ELF-1 (cell line): Measurements from ENCODE around the gene NEAT1.
A peak's percentile ranks its signal among the peaks of the same experiment; 100 is the strongest.

Source experiments
- DNase-seq: peaks from one replicate; pipeline ENCODE4 v3.0.0-alpha.2; 2016; ENCODE audit warnings: low read depth, low spot score

NEAT1 gene

GRCh38 chr11:65421794-65422632 lies 585 bp upstream of the NEAT1 start:
- peak; percentile 96 for DNase-seq

GRCh38 chr11:65423516-65424204 lies 1.1 kb downstream of the NEAT1 start:
- DNase-seq: peak; percentile 29

GRCh38 chr11:65424205-65425104 lies 1.9 kb downstream of the NEAT1 start:
- peak; percentile 36 for DNase-seq

GRCh38 chr11:65425105-65425970 lies 2.7 kb downstream of the NEAT1 start:
- peak; percentile 68 for DNase-seq

DNA sequence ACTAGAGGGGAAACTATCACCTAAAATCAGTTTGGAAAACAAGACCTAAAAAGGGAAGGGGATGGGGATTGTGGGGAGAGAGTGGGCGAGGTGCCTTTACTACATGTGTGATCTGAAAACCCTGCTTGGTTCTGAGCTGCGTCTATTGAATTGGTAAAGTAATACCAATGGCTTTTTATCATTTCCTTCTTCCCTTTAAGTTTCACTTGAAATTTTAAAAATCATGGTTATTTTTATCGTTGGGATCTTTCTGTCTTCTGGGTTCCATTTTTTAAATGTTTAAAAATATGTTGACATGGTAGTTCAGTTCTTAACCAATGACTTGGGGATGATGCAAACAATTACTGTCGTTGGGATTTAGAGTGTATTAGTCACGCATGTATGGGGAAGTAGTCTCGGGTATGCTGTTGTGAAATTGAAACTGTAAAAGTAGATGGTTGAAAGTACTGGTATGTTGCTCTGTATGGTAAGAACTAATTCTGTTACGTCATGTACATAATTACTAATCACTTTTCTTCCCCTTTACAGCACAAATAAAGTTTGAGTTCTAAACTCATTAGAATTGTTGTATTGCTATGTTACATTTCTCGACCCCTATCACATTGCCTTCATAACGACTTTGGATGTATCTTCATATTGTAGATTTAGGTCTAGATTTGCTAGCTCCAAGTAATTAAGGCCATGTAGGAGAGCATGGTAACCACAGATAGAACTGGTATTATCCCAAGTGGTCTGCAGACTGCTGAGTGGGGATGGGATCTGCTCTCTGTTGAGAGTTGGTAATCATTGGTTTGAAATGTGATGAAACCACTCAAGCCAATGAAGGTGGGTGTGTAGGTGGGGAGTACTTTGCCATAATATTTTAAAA lies 3.6 kb downstream of the NEAT1 start:
- no peak for DNase-seq

DNA sequence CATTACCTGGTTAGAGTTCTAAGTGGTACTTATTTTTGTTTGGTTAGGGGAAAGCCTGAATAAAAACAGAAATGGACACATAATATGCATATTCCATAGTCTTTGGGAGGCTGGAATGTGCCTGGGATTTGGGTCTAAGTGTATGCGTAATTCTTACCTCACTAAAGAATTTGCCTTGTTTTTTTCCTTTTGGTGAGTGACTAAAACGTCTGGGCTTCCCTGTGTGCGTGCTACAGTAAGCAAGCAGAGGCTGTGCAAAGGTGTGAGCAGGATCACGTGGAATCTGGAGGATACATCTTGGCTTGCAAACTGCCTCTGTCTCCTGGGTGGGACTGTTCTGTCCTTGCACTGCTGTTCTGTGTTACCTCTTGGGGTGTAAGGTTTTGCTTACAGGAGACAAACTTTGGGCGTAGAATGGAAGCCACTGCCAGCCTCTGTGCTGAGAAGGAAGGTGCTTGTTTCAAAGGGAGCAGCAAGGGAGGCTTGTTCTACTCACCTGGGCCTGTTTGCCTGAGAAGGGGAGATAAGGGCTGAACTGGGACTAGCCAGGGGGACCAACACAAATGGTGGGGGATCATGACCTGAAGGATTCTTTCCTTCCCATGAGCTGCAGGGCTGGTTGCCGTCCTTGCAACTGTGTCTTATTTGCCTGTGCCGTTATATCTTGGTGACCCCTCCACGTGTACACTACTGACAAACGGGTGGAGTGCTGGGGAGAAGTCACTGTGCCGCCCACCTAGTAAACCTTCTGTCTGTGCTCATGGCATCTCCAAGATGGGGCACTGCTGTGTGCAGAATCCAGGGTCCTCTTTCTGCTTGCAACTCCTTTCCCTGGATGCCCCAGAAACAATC lies 4.5 kb downstream of the NEAT1 start:
- peak; percentile 70 for DNase-seq

GRCh38 chr11:65427691-65428577 lies 5.3 kb downstream of the NEAT1 start:
- DNase-seq: peak; percentile 63

DNA sequence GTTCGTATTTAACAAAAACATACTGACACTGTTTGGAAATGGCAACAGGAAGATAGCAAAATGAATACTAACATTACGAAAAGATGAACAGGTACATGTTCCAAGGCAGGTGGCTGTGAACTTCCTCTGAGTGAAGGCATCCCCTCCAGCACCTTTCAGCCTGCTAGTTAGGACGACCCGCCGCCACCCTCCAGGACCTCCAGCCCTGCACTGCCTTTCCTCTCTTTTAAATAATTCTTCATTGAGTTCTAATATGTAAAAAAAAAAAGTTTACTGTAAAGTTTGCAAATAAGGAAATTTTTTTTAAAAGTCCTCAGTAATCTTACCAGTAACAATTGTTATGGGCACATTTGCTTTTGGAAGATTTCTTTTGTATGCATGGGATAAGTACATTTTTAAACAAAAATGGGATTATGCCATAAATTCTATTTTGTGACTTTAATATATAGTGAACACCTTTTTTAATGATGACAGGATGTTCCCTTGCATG lies 6.0 kb downstream of the NEAT1 start:
- DNase-seq: peak; percentile 56

DNA sequence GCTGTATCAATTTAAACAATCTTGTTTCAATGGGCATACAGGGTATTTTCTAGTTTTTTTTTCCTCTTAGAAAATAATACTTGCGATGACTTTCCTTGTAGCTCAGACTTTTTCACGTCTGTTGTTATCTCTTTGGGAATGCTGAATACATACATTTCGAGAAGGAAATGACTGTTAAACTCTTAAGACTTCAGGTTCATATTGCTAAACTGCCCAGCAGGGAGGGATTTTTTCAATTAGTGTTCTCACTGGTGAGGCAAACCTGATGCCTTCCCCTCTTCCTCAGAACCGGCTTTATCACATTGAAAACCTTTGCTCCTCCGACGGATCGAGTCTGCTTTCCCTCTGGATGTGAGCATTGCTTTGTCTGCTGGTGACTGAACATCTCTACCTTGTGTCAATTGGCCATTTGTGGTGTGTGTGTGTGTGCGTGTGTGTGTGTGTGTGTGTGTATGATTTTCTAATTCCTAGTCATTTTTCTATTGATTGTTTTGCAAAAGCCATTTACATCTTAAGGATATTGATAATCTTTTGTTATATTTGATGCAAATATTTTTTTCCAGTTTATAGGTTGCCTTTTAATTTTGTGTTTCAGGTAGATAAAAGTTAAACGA lies 6.6 kb downstream of the NEAT1 start:
- peak; percentile 60 for DNase-seq

DNA sequence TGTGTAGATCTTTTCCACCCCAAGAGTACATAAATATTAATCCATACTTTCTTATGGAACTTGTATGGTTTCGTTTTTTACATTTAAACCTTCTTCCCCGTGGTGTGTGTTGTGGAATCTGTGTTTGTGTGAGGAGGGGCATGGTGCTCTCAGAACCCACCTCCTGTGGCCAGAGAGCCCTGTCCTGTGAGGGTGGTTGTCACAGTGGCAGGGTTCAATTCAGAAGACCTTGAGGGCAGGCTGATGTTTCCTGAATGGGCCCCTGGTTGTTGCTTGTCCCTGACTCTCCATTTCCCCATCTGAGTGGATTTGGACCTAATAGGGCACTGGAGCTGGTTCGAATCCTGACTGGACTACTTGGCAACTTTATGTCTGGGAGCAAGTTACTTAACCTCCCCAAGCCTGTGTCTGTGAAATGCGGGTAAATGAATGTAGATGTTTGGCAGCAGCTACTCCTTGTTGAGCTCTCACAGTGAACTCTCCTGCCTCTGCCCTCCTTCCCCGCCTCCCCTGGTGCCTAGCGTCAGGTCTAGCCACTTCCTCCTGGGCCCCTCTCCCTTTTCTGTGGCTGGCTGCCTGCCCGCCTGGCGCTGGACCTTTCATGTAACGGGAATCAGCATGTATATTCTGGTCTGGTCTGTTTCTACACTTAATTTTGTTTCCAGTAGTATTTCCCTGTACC lies 7.3 kb downstream of the NEAT1 start:
- peak; percentile 53 for DNase-seq

DNA sequence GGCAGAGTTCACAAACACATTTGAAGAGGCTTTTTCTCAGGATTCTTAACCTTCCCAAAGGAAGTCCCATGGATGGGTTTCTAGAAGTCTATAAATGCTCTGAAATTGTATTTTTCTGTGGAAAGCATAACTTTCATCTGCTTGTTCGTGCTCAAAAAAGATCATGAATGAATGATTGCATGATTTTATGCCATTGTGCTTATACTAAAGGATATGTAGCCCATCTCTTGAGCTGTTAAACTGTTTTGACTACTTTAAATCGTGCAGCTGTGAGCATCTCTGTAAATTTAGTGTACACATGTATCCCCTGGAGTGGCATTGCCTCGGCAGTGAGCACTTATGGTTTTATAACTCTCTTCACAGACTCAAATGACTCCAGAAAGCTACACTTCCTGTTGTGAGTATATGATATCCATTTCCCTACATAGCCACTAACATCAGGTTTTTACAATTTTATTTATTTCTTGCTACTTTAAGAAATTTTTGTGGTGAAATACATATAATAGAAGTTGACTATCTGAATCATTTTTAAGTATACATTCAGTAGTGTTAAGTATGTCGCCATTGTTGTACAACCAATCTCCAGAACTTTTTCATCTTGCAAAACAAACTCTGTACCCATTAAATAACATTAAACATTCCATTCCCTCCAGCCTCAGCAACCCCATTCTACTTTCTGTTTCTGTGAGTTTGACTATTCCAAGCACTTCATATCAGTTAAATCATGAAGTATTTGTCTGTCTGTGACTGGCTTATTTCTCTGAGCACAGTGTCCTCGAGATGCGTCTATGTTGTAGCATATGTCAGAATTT lies 8.0 kb downstream of the NEAT1 start:
- no peak for DNase-seq

DNA sequence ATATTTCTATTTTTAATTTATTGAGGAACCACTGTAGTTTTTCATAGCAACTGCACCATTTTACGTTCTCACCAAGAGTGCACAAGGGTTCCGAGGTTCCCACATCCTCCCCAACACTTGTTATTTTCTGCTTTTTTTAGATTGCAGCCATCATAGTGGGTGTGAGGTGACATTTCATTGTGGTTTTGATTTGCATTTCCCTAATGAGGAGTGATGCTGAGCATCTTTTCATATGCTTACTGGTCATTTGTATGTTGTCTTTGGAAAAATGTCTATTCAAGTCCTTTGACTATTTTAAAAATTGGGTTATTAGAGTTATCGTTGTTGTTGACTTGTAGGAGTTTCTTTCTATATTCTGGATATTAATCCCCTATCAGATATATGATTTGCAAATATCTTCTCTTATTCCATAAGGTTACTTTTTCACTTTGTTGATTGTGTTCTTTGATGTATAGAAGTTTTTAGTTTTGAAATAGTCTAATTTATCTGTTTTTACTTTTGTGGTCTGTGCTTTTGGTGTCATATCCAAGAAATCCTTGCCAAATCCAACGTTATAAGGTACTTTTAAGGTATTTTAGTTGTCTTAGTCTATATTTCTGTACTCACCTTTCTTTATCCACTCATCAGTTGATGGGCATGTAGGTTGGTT lies 9.0 kb downstream of the NEAT1 start:
- peak; percentile 3 for DNase-seq

DNA sequence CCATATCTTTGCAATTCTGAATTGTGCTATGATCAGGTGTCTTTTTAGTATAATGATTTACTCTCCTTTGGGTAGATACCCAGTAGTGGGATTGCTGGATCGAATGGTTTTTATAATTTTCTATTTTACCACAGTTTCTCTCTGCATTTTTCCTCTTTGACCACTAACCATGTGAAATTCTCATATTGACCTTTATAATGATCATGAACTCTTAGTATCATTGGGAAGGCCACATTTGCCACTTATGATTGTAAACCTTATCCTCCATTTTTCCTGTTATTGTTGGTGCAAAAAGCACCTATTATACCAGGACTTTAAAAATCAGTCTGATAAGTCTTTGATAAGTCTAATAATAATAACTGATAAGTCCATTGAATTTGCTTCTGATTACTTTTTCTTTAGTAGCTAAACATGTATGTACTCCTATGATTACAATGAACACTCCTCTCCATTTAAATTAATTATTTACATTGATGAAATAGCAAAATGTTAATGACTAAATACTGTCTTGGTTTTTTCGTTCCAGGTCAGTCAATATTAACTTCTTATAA lies 9.6 kb downstream of the NEAT1 start:
- no peak for DNase-seq

- peak; percentile 2 for DNase-seq
Measured at GRCh38 chr11:65432686-65433582, 10.3 kb downstream of the NEAT1 start.
